ENCODE results near the gene GNAZ. TPM values are rescaled to one million over a fixed set of nuclear protein-coding genes. Genes with fewer than 3 reads are reported as not detected.

GNAZ gene
- total RNA-seq, 1 experiment from 2014 or later = 0.82 TPM

DNA sequence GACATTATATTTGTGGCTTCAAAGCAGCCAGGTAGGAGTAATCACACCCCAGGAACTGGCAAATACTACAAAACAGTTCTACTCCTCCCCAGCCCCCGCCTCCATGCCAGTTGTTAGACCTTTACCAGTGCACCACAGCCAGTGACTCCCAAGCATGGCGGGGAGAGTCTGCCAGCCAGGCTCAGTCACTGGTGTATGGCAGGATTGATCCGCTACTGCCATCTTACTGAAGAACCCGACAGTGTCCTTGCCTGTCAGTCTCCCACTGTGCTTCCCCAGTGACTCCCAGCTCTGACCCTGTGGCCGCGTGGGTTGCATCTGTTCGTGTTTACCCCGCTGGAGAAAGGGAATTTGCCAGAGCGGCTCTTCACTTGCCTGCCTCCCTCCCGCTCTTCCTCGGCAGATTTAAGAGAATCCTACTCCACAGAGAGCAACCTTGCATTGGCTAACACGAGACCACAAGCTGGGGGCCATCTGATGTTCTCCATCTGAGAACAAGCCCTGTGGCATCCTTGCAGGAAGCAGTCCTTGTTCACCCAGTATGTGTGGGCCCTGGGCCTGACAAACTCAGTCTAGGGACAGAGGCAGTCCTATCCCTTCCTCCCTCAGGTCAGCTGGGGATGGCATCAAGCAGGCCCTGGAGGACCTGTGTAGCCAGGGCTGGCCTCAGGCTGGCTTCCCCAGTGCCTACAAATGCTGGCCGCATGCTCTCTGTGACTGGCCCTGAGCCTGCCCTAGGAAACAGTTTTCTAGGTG is 33.1 kb downstream of the GNAZ start:
- Mint-ChIP-seq H3K9me3 (ENCODE audit: unreplicated experiment) (no peaks in the 10 kb centered on the region), H3K4me3 (ENCODE audit: unreplicated experiment) (no peak overlapping the region), H3K4me1 (ENCODE audit: insufficient read depth, unreplicated experiment) (no peaks in the 10 kb centered on the region), H3K27ac (ENCODE audit: low read depth, unreplicated experiment) (no peak overlapping the region), H3K27me3 (ENCODE audit: insufficient read depth, unreplicated experiment) (no peaks in the 10 kb centered on the region), H3K36me3 (ENCODE audit: insufficient read depth, unreplicated experiment) (no peaks in the 10 kb centered on the region)
- no TSS peak for BruUV-seq (replicated peaks)
- intact Hi-C loops (cut with micrococcal nuclease) = no loop called here
- DNase-seq (ENCODE audit: unreplicated experiment) = no peak
- ChIA-PET CTCF (interaction anchor here (0.7 kb wide), 2 partner anchors 15 to 209 kb away, joined by 3 to 6 read pairs; no protein-coding TSS in a partner anchor), POLR2A (no interaction called here)
- TF ChIP-seq, protein P1, sequence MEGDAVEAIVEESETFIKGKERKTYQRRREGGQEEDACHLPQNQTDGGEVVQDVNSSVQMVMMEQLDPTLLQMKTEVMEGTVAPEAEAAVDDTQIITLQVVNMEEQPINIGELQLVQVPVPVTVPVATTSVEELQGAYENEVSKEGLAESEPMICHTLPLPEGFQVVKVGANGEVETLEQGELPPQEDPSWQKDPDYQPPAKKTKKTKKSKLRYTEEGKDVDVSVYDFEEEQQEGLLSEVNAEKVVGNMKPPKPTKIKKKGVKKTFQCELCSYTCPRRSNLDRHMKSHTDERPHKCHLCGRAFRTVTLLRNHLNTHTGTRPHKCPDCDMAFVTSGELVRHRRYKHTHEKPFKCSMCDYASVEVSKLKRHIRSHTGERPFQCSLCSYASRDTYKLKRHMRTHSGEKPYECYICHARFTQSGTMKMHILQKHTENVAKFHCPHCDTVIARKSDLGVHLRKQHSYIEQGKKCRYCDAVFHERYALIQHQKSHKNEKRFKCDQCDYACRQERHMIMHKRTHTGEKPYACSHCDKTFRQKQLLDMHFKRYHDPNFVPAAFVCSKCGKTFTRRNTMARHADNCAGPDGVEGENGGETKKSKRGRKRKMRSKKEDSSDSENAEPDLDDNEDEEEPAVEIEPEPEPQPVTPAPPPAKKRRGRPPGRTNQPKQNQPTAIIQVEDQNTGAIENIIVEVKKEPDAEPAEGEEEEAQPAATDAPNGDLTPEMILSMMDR (IDR thresholded peaks at IDR 0.05; ENCODE audit: unreplicated experiment) = no peak

DNA sequence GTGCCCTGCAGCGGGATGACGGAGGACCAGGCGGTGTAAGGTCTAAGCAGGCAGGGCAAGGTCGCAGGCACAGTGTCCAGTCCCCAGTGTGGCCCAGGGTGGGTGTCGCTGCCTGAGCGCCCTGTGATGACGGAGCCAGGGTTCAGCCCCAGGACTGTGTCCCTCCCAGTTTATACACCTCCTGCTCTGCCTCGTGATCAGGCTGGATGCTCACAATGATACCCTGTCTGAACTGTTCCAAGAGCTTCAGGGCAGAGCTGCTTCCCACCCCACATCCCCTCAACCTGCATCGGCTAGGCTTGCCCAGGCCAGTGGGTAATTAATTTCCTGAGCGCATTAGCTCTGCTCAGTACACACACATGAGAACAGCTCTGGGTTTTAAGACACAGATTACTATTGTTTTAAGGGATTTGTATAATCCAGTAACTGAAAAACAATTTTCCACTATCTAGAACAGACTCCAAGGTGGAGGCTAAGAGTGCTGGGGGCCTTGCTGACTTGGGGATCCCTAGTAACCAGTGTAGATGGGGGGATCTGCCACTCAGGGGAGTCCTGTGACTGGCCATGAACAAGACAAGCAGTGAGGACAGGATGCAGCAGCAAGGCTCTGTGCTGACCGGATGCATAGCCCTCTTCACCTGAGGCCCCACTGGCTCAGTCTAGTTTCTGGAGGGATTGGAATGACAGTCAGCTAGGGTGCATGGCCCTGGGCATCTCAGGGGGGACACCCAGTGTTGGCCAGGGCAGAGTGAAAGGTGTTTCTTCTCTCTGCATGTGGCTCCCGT is 34.1 kb downstream of the GNAZ start:
- CTCF ChIA-PET = interaction anchor here (0.7 to 1.4 kb wide), 2 partner anchors 24 to 210 kb away, joined by 4 to 6 read pairs; no protein-coding TSS in a partner anchor
- TF ChIP-seq, protein P1 (IDR thresholded peaks at IDR 0.05; ENCODE audit: unreplicated experiment) = no peak
- no TSS peak for BruUV-seq (replicated peaks)
- Mint-ChIP-seq H3K27me3 (ENCODE audit: insufficient read depth, unreplicated experiment) (no peaks in the 10 kb centered on the region), H3K4me1 (ENCODE audit: insufficient read depth, unreplicated experiment) (no peaks in the 10 kb centered on the region), H3K9me3 (ENCODE audit: unreplicated experiment) (no peaks in the 10 kb centered on the region), H3K27ac (ENCODE audit: low read depth, unreplicated experiment) (no peak overlapping the region), H3K4me3 (ENCODE audit: unreplicated experiment) (no peak overlapping the region), H3K36me3 (ENCODE audit: insufficient read depth, unreplicated experiment) (no peaks in the 10 kb centered on the region)
- no peak for DNase-seq (ENCODE audit: unreplicated experiment)
- POLR2A ChIA-PET = no interaction called here
- intact Hi-C loops (cut with micrococcal nuclease) = no loop called here

DNA sequence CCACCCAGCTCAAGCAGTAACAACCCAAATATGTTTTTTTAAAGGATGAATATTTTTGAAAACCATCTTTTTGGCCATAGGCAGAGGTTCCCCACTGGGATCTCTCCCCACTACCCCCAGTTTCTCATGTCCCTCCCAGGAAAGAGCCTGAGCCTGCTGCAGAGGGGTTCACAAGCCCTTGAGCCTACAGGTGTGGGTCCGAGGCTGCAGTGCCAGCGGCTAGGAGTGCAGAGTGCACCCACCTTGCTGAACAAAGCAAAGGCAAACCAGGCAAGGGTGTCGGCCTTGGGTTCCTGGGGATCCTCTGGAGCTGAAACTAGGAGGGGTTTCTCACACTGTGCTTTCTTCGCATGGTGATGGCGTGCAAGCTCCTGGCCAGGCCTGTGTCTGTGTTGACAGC is 35.0 kb downstream of the GNAZ start:
- H3K9me3 Mint-ChIP-seq (ENCODE audit: unreplicated experiment) = no peaks in the 10 kb centered on the region
- no TSS peak for BruUV-seq (replicated peaks)
- intact Hi-C loops (cut with micrococcal nuclease) = no loop called here
- no peak overlapping the region for H3K27ac Mint-ChIP-seq (ENCODE audit: low read depth, unreplicated experiment)
- H3K36me3 Mint-ChIP-seq (ENCODE audit: insufficient read depth, unreplicated experiment) = no peaks in the 10 kb centered on the region
- no peak overlapping the region for H3K4me3 Mint-ChIP-seq (ENCODE audit: unreplicated experiment)
- TF ChIP-seq, protein P1 (IDR thresholded peaks at IDR 0.05; ENCODE audit: unreplicated experiment) = no peak
- no peak for DNase-seq (ENCODE audit: unreplicated experiment)
- H3K27me3 Mint-ChIP-seq (ENCODE audit: insufficient read depth, unreplicated experiment) = no peaks in the 10 kb centered on the region
- H3K4me1 Mint-ChIP-seq (ENCODE audit: insufficient read depth, unreplicated experiment) = no peaks in the 10 kb centered on the region
- POLR2A ChIA-PET = no interaction called here
- CTCF ChIA-PET = interaction anchor here (1.4 kb wide), 1 partner anchor 23 kb away, joined by 4 read pairs; no protein-coding TSS in a partner anchor

DNA sequence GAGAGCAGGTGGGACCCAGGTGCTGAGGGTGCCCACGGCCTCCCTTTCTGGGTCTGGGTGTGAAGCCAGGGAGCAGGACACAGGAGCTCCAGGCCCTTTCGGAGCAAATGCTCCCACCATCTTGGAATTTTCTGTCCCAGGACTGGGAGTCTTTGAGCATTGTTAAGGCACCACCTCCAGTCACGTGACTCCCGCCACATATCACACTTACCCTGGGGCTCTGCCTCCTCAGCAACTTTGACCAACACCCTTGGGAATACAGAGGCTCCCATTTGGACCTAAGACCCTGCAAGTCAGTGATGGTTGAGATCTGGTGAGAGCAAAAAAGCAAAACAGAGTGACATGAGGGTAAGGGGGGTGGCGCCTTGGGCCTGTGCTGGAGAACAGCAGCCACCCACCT is 35.6 kb downstream of the GNAZ start:
- no TSS peak for BruUV-seq (replicated peaks)
- TF ChIP-seq, protein P1 (IDR thresholded peaks at IDR 0.05; ENCODE audit: unreplicated experiment) = no peak
- Mint-ChIP-seq H3K27ac (ENCODE audit: low read depth, unreplicated experiment) (no peak overlapping the region), H3K4me3 (ENCODE audit: unreplicated experiment) (no peak overlapping the region), H3K36me3 (ENCODE audit: insufficient read depth, unreplicated experiment) (no peaks in the 10 kb centered on the region), H3K27me3 (ENCODE audit: insufficient read depth, unreplicated experiment) (no peaks in the 10 kb centered on the region), H3K4me1 (ENCODE audit: insufficient read depth, unreplicated experiment) (no peaks in the 10 kb centered on the region), H3K9me3 (ENCODE audit: unreplicated experiment) (no peaks in the 10 kb centered on the region)
- ChIA-PET POLR2A (no interaction called here), CTCF (interaction anchor here (1.4 kb wide), 1 partner anchor 22 kb away, joined by 4 read pairs; no protein-coding TSS in a partner anchor)
- intact Hi-C loops (cut with micrococcal nuclease) = no loop called here
- no peak for DNase-seq (ENCODE audit: unreplicated experiment)
